Measurements from ENCODE around the gene ATP10B.

GRCh38 chr5:160548949-160549645 is 302.9 kb downstream of the ATP10B start:
- TF ChIP-seq TAF1 (IDR thresholded peaks at IDR 0.05; ENCODE audit: borderline replicate concordance, low read depth, low read length) (no peak), POLR2A (IDR thresholded peaks at IDR 0.05; ENCODE audit: low read depth, low read length) (no peak), POLR2AphosphoS5 (IDR thresholded peaks at IDR 0.05; ENCODE audit: low read depth, low read length) (no peak)

Data from GM12892 (cell line).